ENCODE data around the gene NT5C2.
A peak's percentile ranks its signal among the peaks of the same experiment; 100 is the strongest.
"Not testable (repeated sequence)": the region's sequence is repeated elsewhere in the genome, so short reads cannot be mapped to it uniquely, and the experiment has no call there.

The NT5C2 gene

GRCh38 chr10:103082683-103083082 lies 110.4 kb downstream of the NT5C2 start:
- DNase-seq, result no peak

- no peak for DNase-seq
Observed at GRCh38 chr10:103080891-103081581, 112.0 kb downstream of the NT5C2 start.

- no peak for DNase-seq
Observed at GRCh38 chr10:103079946-103080345, 113.1 kb downstream of the NT5C2 start.

- DNase-seq, result no peak
Observed at GRCh38 chr10:103079100-103079499, 114.0 kb downstream of the NT5C2 start.

- no peak for DNase-seq
Observed at GRCh38 chr10:103078676-103079075, 114.4 kb downstream of the NT5C2 start.

- no peak for DNase-seq
Observed at GRCh38 chr10:103078309-103078615, 114.8 kb downstream of the NT5C2 start.

GRCh38 chr10:103077491-103078308 lies 115.4 kb downstream of the NT5C2 start:
- DNase-seq, result no peak

- no peak for DNase-seq
Observed at GRCh38 chr10:103077020-103077419, 116.1 kb downstream of the NT5C2 start.

GRCh38 chr10:103072891-103073290 lies 120.2 kb downstream of the NT5C2 start:
- DNase-seq, result no peak

GRCh38 chr10:103072276-103072675 lies 120.8 kb downstream of the NT5C2 start:
- DNase-seq, result no peak

- DNase-seq, result peak in 1 of 2 experiments; percentile 30
Observed at GRCh38 chr10:103069453-103070331, 123.4 kb downstream of the NT5C2 start.

- DNase-seq, result no peak
Observed at GRCh38 chr10:103067956-103068355, 125.1 kb downstream of the NT5C2 start.

- DNase-seq, result no peak
Observed at GRCh38 chr10:103067484-103067883, 125.6 kb downstream of the NT5C2 start.

GRCh38 chr10:103067099-103067477 lies 126.0 kb downstream of the NT5C2 start:
- DNase-seq, result not testable (repeated sequence)

- DNase-seq, result no peak
Observed at GRCh38 chr10:103066141-103067098, 126.7 kb downstream of the NT5C2 start.

GRCh38 chr10:103064956-103065355 lies 128.1 kb downstream of the NT5C2 start:
- DNase-seq, result no peak

GRCh38 chr10:103062854-103063590 lies 130.1 kb downstream of the NT5C2 start:
- no peak for DNase-seq

GRCh38 chr10:103060575-103060974 lies 132.5 kb downstream of the NT5C2 start:
- DNase-seq, result no peak

GRCh38 chr10:103058034-103058433 lies 135.0 kb downstream of the NT5C2 start:
- no peak for DNase-seq

GRCh38 chr10:103055105-103055504 lies 138.0 kb downstream of the NT5C2 start:
- DNase-seq, result no peak

- no peak for DNase-seq
Observed at GRCh38 chr10:103054621-103055020, 138.5 kb downstream of the NT5C2 start.
